Ovary (tissue), 3 donors: ENCODE measurements around the gene DCLK3.

ENCODE experiments used
- CTCF ChIP-seq, 3 donors: fragments of 450-650 bp in 2 of 3; fragments of 200-600 bp in 1 of 3; IDR thresholded peaks; one replicate each; pipeline versions ENCODE4 v1.5.1 to v1.8.0; 2016 to 2022; ENCODE audit warnings: antibody characterized with exemption in 3 of 3, mild to moderate bottlenecking in 1 of 3
- POLR2A ChIP-seq: fragments of 450-650 bp; IDR thresholded peaks from one replicate; pipeline ENCODE4 v1.6.1; 2017; ENCODE audit warnings: antibody characterized with exemption, mild to moderate bottlenecking, moderate library complexity
- donor health status: DM: no; HTN: no; CAD: no.

DNA sequence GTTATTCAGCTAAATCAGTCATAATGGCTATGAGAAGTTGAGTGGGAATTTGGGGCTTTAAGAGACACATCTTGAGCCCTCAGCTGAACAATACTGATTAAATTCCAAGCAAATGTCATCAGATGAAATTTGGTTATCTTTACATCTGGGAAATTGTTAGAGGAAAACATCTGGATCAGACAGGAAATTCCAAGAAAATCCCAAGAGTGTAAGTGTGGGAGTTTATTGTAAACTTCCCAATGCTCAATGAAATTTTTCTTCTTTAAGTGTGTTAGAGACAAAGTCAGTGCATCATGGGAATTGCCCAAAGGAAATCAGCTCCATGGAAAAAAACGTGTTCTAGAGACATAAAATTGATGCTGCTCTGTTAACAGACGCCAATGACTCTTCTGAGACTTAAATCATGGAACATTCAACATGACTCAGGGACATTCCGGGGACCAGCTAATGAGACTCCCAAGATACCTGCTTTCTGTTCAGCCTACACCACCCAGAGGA is 19.8 kb upstream of the DCLK3 start:
- TF ChIP-seq POLR2A, result no peak
- TF ChIP-seq CTCF (IDR thresholded peaks at IDR 0.05), result no peak
